Glomerular visceral epithelial cell (primary cell): ENCODE measurements around the gene RNF222.

Experiments
- DNase-seq: peaks from one replicate; pipeline ENCODE4 v3.0.0-alpha.2; 2016; ENCODE audit errors: extremely low spot score

RNF222 gene

GRCh38 chr17:8397636-8398035 is at the start of gene RNF222:
Gene RNF222, minus strand, starts transcription at chr17:8397827. Its CDS starts 4,366 bp downstream, at chr17:8393461.
- no peak for DNase-seq

GRCh38 chr17:8445536-8445935 is 47.9 kb upstream of the RNF222 start:
- no peak for DNase-seq

- DNase-seq: no peak
Observed at GRCh38 chr17:8444494-8444893, 46.9 kb upstream of the RNF222 start.

GRCh38 chr17:8443756-8444155 is 46.1 kb upstream of the RNF222 start:
- no peak for DNase-seq

GRCh38 chr17:8442310-8442709 is 44.7 kb upstream of the RNF222 start:
- no peak for DNase-seq

- no peak for DNase-seq
Observed at GRCh38 chr17:8441690-8442089, 44.1 kb upstream of the RNF222 start.

GRCh38 chr17:8439681-8440080 is 42.1 kb upstream of the RNF222 start:
- DNase-seq: no peak

- no peak for DNase-seq
Observed at GRCh38 chr17:8438441-8438840, 40.8 kb upstream of the RNF222 start.

- peak; percentile 6 for DNase-seq
Observed at GRCh38 chr17:8436844-8437171, 39.2 kb upstream of the RNF222 start.

- peak; percentile 54 for DNase-seq
Observed at GRCh38 chr17:8436169-8436843, 38.7 kb upstream of the RNF222 start.

- peak; percentile 99 for DNase-seq
Observed at GRCh38 chr17:8435245-8436168, 37.9 kb upstream of the RNF222 start, which contains the start of gene NDEL1. Gene NDEL1, plus strand, starts transcription at chr17:8435884. Its CDS starts 8,388 bp downstream, at chr17:8444272.

GRCh38 chr17:8430966-8431365 is 33.3 kb upstream of the RNF222 start:
- DNase-seq: no peak

- no peak for DNase-seq
Observed at GRCh38 chr17:8426802-8427201, 29.2 kb upstream of the RNF222 start.

- DNase-seq: no peak
Observed at GRCh38 chr17:8426094-8426720, 28.6 kb upstream of the RNF222 start.

- DNase-seq: no peak
Observed at GRCh38 chr17:8421571-8421970, 23.9 kb upstream of the RNF222 start.

GRCh38 chr17:8420041-8420934 is 22.7 kb upstream of the RNF222 start:
- peak; percentile 38 for DNase-seq

- no peak for DNase-seq
Observed at GRCh38 chr17:8419305-8419704, 21.7 kb upstream of the RNF222 start.

- no peak for DNase-seq
Observed at GRCh38 chr17:8418471-8418870, 20.8 kb upstream of the RNF222 start.

- DNase-seq: no peak
Observed at GRCh38 chr17:8417806-8418205, 20.2 kb upstream of the RNF222 start.

- DNase-seq: no peak
Observed at GRCh38 chr17:8413938-8414337, 16.3 kb upstream of the RNF222 start.

- no peak for DNase-seq
Observed at GRCh38 chr17:8413328-8413727, 15.7 kb upstream of the RNF222 start.

GRCh38 chr17:8412089-8412488 is 14.5 kb upstream of the RNF222 start:
- no peak for DNase-seq
